AG09319 (cell line): ENCODE results near the gene SYK.

Experiments used
- DNase-seq: peaks from one replicate; pipeline ENCODE4 v3.0.0-alpha.2; 2010; ENCODE audit warnings: low read depth; ENCODE audit errors: extremely low read depth
- CTCF ChIP-seq: IDR thresholded peaks from 2 replicates; pipeline ENCODE4 v1.5.1; 2011; ENCODE audit warnings: low read depth, mild to moderate bottlenecking, inconsistent platforms, low read length, moderate library complexity

The SYK gene

GRCh38 chr9:90943341-90943740 lies 141.7 kb downstream of the SYK start:
- DNase-seq = no peak
- no peak for TF ChIP-seq CTCF

- TF ChIP-seq CTCF = no peak
These were observed 143.7 kb downstream of the SYK start for GRCh38 chr9:90945336-90945735.

GRCh38 chr9:90946982-90947381 lies 145.4 kb downstream of the SYK start:
- TF ChIP-seq CTCF = no peak
- DNase-seq = no peak

More at GRCh38 chr9:90945336-90945735, 143.7 kb downstream of the SYK start:
- DNase-seq = no peak
